WERI-Rb-1 (cell line): Measurements from ENCODE around the gene TMEM108.
A peak's percentile ranks its signal among the peaks of the same experiment; 100 is the strongest.

Experiments used
- DNase-seq: peaks from one replicate; pipeline ENCODE4 v3.0.0-alpha.2; 2020
- H3K27ac ChIP-seq: fragments of 250-450 bp; sonication (Bioruptor Pico); 2 replicates; pipeline ENCODE4 v1.5.1; 2020; ENCODE audit warnings: mild to moderate bottlenecking, moderate library complexity
- H3K27me3 ChIP-seq: fragments of 250-450 bp; sonication (Bioruptor Pico); 2 replicates; pipeline ENCODE4 v1.5.1; 2021; ENCODE audit warnings: mild to moderate bottlenecking, low read depth, moderate library complexity; ENCODE audit not compliant: insufficient read depth, severe bottlenecking
- H3K36me3 ChIP-seq: fragments of 250-450 bp; sonication (Bioruptor Pico); 2 replicates; pipeline ENCODE4 v1.5.1; 2020; ENCODE audit warnings: mild to moderate bottlenecking, moderate library complexity
- H3K4me3 ChIP-seq: 2 replicates; pipeline ENCODE4 v1.5.1; 2011; ENCODE audit warnings: low read depth, mild to moderate bottlenecking, control low read depth, low read length
- H3K9me3 ChIP-seq: fragments of 250-450 bp; sonication (Bioruptor Pico); 2 replicates; pipeline ENCODE4 v1.5.1; 2021; ENCODE audit warnings: mild to moderate bottlenecking, moderate library complexity; ENCODE audit not compliant: severe bottlenecking
- TF ChIP-seq, protein P1 (sequence below): IDR thresholded peaks from 2 replicates; pipeline ENCODE4 v1.5.1; 2011; ENCODE audit warnings: low read depth, mild to moderate bottlenecking, control low read depth, inconsistent platforms, low read length

The TMEM108 gene

DNA sequence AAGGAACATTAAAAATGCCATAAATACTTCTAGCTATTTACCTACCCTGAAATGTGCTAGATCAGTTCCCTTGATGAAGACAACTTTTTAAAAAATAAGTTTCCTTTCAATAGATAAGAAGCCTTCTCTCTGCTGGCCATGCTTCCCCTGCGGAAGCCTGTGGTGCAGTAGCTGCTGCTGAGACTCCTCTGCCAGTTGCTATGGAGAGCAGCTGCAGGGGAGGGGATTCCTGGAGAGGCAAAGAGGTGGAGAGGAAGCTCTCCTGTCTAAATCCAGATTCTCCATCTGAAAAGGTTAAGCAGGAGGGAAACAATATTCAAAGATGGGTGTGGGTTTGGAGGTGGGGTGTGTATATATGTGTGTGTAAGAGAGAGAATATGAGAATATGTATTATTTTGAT is 291.9 kb downstream of the TMEM108 start:
- H3K27me3 ChIP-seq = no peaks in the 10 kb centered on the region
- H3K9me3 ChIP-seq = no peaks in the 10 kb centered on the region
- peak; percentile 17 for DNase-seq
- TF ChIP-seq, protein P1, sequence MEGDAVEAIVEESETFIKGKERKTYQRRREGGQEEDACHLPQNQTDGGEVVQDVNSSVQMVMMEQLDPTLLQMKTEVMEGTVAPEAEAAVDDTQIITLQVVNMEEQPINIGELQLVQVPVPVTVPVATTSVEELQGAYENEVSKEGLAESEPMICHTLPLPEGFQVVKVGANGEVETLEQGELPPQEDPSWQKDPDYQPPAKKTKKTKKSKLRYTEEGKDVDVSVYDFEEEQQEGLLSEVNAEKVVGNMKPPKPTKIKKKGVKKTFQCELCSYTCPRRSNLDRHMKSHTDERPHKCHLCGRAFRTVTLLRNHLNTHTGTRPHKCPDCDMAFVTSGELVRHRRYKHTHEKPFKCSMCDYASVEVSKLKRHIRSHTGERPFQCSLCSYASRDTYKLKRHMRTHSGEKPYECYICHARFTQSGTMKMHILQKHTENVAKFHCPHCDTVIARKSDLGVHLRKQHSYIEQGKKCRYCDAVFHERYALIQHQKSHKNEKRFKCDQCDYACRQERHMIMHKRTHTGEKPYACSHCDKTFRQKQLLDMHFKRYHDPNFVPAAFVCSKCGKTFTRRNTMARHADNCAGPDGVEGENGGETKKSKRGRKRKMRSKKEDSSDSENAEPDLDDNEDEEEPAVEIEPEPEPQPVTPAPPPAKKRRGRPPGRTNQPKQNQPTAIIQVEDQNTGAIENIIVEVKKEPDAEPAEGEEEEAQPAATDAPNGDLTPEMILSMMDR = no peak
- H3K4me3 ChIP-seq = no peak overlapping the region
- H3K36me3 ChIP-seq = no peaks in the 10 kb centered on the region
- H3K27ac ChIP-seq = no peak overlapping the region

DNA sequence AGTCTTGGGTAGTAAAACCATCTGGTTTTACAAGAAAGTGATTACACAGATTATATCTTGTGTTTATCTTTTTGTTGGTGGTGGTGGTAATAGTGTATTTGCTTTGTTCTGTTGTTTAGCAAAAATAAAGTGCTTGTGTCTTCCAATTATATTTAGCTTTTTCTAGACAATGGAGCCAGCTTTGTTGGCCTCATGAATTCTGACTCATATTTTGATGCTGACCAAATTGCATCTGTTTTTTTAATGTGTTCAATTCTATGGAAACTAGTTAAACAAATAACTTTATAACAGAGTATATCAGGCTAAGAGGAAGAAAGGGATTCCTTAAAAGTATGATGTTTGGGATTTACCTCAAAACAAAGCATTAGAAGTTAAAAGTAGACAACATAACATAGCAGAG is 292.3 kb downstream of the TMEM108 start:
- no peaks in the 10 kb centered on the region for H3K9me3 ChIP-seq
- no peaks in the 10 kb centered on the region for H3K36me3 ChIP-seq
- no peak overlapping the region for H3K4me3 ChIP-seq
- H3K27ac ChIP-seq = no peak overlapping the region
- no peak for DNase-seq
- H3K27me3 ChIP-seq = no peaks in the 10 kb centered on the region
- TF ChIP-seq, protein P1 = no peak

GRCh38 chr3:133354721-133355120 is 316.5 kb downstream of the TMEM108 start:
- DNase-seq = no peak
- Histone ChIP-seq H3K27me3 (no peaks in the 10 kb centered on the region), H3K4me3 (no peak overlapping the region), H3K27ac (no peak overlapping the region), H3K36me3 (no peaks in the 10 kb centered on the region), H3K9me3 (peaks cover 4% of the 10 kb centered on the region)
- TF ChIP-seq, protein P1 = no peak

GRCh38 chr3:133360476-133360875 is 322.3 kb downstream of the TMEM108 start:
- TF ChIP-seq, protein P1 = no peak

DNA sequence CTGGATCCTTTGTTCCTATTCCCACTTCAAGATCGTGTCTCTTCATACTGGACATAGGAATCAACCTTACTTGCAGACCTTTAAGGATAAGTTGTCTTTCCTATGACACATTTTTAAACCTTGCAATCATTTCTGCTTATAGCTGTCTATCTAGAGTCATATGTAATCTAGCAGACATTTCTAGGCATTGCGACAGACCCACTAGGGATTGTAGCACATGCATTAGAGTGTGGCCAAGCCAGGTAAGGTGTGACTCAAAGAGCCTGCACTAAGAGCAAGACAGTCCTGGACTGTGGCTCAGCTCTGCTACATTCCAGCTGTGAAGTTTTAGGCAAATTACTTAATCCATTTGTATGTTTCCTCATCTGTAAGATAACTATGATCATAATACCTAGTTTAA is 322.8 kb downstream of the TMEM108 start:
- no peaks in the 10 kb centered on the region for H3K27me3 ChIP-seq
- TF ChIP-seq, protein P1 = no peak
- no peak for DNase-seq

More at GRCh38 chr3:133360476-133360875, 322.3 kb downstream of the TMEM108 start:
- Histone ChIP-seq H3K27ac (peak overlapping the region; percentile 31), H3K27me3 (no peaks in the 10 kb centered on the region), H3K4me3 (no peak overlapping the region), H3K36me3 (no peaks in the 10 kb centered on the region), H3K9me3 (peaks cover 4% of the 10 kb centered on the region)
- no peak for DNase-seq

DNA sequence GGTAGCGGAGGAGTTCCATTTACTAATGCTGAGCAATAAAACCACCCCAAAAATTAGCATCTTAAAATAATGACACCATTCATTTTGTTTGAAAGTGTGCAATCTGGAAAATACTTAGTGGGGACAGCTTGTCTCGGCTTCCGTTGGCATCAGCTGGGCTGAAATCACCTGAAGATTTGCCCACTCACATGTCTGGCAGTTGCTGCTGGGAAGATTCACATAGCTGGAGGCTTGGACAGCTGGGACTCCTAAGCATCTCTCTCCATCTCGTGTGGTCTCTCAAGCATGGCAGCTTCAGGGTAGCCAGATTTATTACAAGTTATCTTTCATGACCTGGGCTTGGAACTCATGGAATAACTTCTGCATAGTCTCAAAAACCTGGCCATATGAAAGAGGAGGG is 323.2 kb downstream of the TMEM108 start:
- H3K4me3 ChIP-seq = no peak overlapping the region
- H3K36me3 ChIP-seq = no peaks in the 10 kb centered on the region
- H3K27me3 ChIP-seq = no peaks in the 10 kb centered on the region
- peaks cover 1% of the 10 kb centered on the region for H3K9me3 ChIP-seq
- TF ChIP-seq, protein P1 = no peak
- peak; percentile 66 for DNase-seq
- H3K27ac ChIP-seq = peak overlapping the region; percentile 91

More for the DNA sequence above, 322.8 kb downstream of the TMEM108 start:
- Histone ChIP-seq H3K36me3 (no peaks in the 10 kb centered on the region), H3K4me3 (no peak overlapping the region), H3K9me3 (peaks cover 4% of the 10 kb centered on the region), H3K27ac (peak overlapping the region; percentile 31)
